Stimulated activated CD8-positive, alpha-beta memory T cell treated with anti-CD3 and anti-CD28 coated beads, Interleukin-4, amount 100 ng/mL, for 24 hours (primary cell): ENCODE data around the gene UGT1A9.
"Not testable (repeated sequence)": the region's sequence is repeated elsewhere in the genome, so short reads cannot be mapped to it uniquely, and the experiment has no call there.

Experiments
- DNase-seq: peaks from one replicate; pipeline ENCODE4 v3.0.0-alpha.2; 2020; ENCODE audit warnings: low read depth

UGT1A9 gene

DNA sequence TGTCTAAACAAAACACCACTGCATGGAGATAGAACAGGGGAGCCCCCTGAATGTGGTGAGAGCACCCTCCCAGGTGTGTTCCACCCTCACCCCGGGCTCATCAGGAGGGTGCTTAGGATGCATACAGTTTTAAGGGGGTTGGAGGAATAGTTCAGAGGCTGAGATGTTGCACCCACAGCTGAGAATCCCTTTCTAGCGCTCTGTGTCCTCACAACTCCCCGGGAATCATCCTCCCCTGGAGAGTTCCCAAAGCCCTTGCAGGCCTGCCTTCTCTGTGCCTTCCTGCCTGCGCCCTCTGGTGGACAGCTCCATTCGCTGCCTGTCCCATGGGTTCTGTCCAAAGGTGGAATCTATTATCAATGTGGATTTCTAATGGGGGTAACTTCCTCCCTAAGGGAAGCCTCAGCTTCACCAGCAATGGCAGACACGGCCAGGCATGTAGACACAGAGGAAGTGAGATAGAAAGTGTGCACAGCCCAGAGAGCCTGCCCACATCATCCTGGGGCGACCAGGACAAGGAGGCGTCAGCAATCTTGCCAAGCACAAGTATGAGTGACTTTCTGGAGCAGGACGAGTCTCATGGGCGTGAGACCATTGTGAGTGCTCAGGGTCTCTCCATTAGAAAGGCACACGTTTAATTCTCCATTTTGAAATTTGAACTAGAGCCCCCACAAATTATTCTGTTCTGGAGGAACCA, 39.8 kb downstream of the UGT1A9 start:
- peak; percentile 48 for DNase-seq

GRCh38 chr2:233712611-233713261, 41.0 kb downstream of the UGT1A9 start, which contains the start of gene UGT1A5:
UGT1A5 (plus strand) TSS chr2:233712907; CDS start chr2:233712992, 85 bp downstream.
- no peak for DNase-seq

DNA sequence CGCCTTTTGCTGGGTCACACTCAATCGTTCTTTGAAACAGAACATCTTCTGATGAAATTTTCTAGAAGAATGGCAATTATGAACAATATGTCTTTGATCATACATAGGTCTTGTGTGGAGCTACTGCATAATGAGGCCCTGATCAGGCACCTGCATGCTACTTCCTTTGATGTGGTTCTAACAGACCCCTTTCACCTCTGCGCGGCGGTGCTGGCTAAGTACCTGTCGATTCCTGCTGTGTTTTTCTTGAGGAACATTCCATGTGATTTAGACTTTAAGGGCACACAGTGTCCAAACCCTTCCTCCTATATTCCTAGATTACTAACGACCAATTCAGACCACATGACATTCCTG, 41.5 kb downstream of the UGT1A9 start:
- no peak for DNase-seq

DNA sequence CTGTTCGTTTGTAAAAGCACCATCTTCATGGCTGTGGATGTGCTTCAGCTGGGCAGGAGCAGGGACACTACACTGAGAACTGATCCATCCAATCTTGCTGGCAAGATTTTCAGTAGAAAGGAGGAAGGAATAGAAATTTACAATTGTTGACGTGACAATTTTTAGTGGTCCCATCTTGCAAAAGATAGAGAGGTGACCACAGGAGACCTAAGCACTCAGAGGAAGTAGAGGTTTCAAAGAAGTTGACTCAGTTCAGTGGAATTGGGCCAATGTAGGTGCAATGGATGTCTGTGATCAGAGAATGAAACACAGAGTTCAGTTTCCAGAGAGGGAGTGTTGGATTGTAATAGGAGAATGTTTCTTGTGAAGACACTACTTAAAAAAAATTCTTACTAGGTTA, 42.4 kb downstream of the UGT1A9 start:
- no peak for DNase-seq

- DNase-seq, result no peak
These were observed 46.9 kb downstream of the UGT1A9 start, which contains the start of gene UGT1A4 for GRCh38 chr2:233718552-233718951. UGT1A4 (plus strand) TSS chr2:233718736; CDS start chr2:233718821, 85 bp downstream.

DNA sequence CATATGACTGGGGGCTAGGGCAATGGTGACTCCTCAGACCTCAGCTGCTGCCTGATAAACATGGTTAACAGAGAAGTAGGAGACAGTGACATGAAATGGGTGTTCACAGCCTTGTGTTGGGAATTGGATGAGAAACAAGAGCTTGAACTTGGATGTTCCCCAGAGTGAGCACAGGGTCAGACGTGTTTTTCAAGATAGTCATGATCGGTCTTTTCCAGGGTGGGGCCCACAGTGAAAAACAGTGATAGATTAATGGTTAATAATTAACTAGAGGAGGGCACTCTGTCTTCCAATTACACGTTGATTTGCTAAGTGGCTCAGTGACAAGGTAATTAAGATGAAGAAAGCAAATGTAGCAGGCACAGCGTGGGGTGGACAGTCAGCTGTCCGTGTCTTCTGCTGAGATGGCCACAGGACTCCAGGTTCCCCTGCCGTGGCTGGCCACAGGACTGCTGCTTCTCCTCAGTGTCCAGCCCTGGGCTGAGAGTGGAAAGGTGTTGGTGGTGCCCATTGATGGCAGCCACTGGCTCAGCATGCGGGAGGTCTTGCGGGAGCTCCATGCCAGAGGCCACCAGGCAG, 57.1 kb downstream of the UGT1A9 start, which contains the start of gene UGT1A3:
Gene UGT1A3, plus strand, starts transcription at position 320 of the 579 bp plus-strand sequence. Its CDS starts 85 bp downstream, at position 405.
- no peak for DNase-seq

GRCh38 chr2:233736868-233737653, 65.4 kb downstream of the UGT1A9 start:
- not testable (repeated sequence) for DNase-seq

DNA sequence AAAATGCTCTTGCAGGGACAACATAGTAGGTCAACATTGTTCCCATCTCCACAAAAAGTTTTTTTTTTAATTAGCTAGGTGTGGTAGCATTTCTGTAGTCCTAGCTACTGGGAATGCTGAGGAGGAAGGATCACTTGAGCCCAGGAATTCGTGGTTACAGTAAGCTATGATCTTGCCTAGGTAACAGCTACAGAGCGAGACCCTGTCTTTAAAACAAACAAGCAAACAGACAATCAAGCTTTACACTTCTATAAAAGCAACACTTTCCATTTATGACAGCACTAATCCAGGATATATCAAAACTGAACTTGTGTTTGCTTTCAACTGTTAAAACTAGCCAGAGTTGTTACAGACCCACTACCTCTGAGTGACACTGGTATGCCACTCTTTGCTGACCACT, 69.2 kb downstream of the UGT1A9 start:
- no peak for DNase-seq

DNA sequence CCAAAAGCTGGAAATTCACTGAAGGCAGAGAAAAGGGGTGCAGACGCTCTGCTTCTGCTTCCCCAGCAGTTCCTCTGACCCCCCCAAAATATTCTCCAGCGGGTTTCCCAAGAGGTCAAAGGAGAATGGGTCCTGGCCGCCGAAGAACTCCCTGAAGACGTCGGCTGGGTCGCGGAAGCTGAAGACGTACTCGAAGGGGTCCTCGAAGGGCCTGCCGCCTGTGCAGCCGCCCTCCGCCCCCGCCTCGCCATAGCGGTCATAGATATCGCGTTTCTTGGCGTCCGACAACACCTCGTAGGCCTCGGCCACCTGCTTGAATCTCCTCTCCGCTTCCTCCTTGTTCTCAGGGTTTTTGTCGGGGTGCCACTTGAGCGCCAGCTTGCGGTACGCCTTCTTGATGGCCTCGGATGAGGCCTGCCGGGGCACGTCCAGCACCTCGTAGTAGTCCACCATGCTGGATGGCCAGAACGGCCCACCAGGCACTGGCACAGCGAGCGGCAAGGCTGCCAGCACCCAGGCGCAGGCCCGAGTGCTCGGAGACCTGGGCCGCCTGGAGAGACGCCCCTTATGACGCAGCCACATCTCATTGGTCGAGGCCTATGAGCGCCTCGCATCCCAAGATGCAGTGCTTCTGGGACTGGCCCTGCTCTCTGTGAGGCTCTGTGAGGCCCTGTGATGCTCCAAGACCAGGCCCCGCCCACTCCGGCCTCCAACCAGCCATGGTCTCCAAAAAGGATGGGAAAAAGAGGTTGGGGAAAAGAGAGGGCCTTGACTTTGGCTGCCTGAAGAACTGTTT, 72.0 kb downstream of the UGT1A9 start:
- no peak for DNase-seq

DNA sequence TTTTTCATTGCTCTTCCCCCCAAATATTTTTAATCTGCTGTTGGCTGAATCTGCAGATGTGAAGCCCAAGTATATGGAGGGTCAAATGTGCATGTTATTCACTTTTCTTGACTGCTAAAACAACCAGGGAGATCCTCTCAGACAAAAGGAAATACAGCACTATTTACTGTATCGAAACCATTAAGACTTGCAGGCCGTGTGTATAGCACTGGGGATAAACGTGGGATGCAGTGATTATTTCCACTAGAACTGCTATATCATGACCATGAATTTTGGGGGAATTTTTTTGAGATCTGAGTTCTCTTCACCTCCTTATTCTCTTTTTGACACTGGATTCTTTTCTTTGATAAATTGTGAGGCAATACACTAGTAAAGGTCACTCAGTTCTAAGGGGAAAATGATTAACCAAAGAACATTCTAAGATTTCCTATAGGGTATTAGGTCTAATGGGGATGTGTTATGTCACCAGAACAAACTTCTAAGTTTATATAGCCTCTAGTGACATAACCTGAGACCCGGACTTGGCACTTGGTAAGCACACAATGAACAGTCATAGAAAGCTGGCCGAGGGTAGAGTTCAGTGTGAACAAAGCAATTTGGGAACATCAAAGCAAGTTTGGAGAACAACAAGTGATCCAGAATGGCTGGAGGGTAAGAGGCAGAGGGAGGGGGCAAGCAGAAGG, 73.5 kb downstream of the UGT1A9 start:
- no peak for DNase-seq

DNA sequence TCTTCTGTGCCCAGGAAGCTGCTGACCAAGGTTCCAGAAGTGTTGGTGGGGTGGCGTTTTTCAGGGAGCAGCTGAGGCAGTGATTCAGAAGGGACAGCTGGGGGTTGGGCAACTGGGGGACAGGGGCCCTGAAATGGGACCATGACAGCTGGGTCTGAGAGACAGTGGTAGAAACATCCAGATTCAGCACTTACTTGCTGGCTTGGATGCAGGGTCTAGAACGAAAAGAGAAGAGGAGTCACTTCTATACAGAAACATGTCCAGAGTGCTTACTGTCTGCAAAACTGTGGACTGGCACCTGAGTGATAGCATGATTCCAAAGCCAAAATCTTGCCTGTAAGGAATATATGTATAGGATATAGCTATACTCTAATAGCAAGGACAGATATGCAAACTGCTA, 74.1 kb downstream of the UGT1A9 start:
- not testable (repeated sequence) for DNase-seq

GRCh38 chr2:233746475-233747282, 75.0 kb downstream of the UGT1A9 start:
- DNase-seq, result no peak

- DNase-seq, result no peak
These were observed 75.5 kb downstream of the UGT1A9 start for GRCh38 chr2:233747283-233747544.

DNA sequence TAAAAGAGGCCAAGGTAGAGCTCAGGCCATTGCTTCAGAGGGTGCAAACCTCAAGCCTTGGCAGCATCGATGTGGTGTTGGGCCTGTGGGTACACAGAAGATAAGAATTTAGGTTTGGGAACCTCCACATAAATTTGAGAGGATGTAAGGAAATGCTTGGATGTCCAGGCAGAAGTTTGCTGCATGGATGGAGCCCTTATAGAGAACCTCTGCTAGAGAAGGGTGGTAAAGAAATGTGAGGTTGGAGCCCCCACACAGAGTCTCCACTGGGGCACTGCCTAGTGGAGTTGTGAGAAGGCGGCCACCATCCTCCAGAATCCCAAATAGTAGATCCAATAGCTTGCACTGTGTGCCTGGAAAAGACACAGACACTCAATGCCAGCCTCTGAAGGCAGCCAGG, 79.0 kb downstream of the UGT1A9 start:
- not testable (repeated sequence) for DNase-seq

GRCh38 chr2:233751212-233752009, 79.7 kb downstream of the UGT1A9 start:
- not testable (repeated sequence) for DNase-seq

DNA sequence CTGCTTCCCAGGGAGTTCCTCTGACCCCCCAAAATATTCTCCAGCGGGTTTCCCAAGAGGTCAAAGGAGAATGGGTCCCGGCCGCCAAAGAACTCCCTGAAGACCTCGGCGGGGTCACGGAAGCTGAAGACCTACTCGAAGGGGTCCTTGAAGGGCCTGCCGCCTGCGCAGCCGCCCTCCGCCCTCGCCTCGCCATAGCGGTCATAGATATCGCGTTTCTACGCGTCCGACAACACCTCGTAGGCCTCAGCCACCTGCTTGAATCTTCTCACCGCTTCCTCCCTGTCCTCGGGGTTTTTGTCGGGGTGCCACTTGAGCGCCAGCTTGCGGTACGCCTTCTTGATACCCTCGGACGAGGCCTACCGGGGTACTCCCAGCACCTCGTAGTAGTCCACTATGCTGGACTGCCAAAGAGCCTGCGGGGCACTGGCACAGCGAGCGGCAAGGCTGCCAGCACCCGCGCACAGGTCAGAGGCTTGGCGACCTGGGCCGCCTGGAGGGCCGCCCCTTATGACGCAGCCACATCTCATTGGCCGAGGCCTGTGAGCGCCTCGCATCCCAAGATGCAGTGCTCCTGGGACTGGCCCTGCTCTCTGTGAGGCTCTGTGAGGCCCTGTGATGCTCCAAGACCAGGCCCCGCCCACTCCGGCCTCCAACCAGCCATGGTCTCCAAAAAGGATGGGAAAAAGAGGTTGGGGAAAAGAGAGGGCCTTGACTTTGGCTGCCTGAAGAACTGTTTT, 83.3 kb downstream of the UGT1A9 start:
- DNase-seq, result no peak

GRCh38 chr2:233756429-233757081, 84.9 kb downstream of the UGT1A9 start:
- no peak for DNase-seq

DNA sequence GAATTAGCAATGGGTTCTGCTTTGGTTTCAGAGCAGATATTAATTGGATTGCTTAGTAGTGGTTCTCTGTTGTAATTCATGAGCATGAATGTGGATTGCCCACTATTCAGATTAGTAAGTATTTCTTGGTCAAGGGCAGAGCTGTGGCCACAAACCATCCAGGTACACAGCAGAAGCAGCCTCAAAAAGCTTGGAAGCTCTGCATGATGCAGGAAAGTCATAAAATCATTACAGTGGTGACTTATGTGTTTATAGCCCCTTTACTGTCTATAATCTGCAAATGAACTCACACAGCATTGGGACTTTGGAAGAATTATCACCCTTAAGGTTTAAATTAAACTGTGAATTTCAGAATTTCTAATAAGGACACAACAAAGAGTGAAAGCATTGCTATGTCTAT, 86.4 kb downstream of the UGT1A9 start:
- no peak for DNase-seq
